RWPE1 (cell line): ENCODE measurements around the gene GPR108.
"Not testable (repeated sequence)": the region's sequence is repeated elsewhere in the genome, so short reads cannot be mapped to it uniquely, and the experiment has no call there.

Experiments
- CTCF ChIA-PET: fragments of 350-600 bp; sonication (Branson Sonifier 250); formaldehyde crosslinking; extraction: SDS; loops from one replicate; lab custom pipeline; 2021; lab: Yijun Ruan, JAX
- POLR2A ChIA-PET: fragments of 400-600 bp; formaldehyde crosslinking; extraction: SDS; loops from one replicate; lab custom pipeline; 2020; ENCODE audit warnings: antibody characterized with exemption; ENCODE audit not compliant: low non-redundant PET; lab: Yijun Ruan, JAX
- DNase-seq: peaks from one replicate; pipeline ENCODE4 v3.0.0; 2012; ENCODE audit warnings: low spot score
- H3K27ac ChIP-seq: fragments of 450-650 bp; 2 replicates; pipeline ENCODE4 v1.5.1; 2017
- TF ChIP-seq, protein P1 (sequence below): fragments of 450-650 bp; conservative IDR thresholded peaks from 2 replicates; pipeline ENCODE4 v1.5.1; 2017; ENCODE audit warnings: low read depth, mild to moderate bottlenecking

The GPR108 gene

DNA sequence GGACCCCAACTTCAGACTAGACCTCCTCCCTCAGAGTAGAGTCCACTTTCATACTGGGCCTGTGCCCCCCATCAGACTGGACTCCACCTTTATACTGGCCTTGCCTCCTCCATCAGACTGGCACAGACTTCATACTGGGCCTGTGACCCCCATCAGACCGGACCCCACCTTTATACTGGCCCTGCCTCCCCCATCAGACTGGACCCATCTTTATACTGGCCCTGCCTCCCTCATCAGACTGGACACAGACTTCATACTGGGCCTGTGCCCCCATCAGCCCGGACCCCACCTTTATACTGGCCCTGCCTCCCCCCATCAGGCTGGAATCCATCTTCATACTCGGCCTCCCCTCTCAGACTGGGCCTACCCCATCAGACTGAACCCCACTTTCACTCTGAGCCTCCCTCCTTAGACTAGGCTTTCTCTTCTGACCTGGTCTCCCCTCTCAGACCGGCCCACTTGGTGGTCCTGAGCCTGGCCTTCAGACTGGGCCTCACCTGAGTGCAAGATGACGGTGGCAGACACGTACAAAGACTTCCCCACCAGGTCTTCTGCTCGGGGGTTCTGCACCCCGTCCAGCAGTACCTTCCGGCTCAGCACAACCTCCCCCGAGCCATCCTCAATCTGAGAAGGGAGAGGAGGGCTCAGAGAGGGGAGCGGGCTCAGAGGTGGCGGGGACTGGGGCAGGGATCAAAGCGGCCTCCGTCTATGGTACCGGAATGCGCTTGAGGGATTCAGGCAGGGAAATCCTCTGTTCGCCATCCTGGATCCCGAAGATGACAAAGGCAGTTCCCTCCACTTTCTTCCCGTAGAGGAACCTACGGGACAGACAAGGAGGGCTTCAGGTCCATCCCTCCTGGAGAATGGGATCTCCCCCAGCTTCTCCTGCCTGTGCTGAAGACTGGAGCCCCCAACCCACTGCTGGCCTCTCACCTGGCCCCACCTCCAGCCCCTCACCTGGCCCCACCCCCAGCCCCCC is 24.4 kb downstream of the GPR108 start:
- TF ChIP-seq, protein P1, sequence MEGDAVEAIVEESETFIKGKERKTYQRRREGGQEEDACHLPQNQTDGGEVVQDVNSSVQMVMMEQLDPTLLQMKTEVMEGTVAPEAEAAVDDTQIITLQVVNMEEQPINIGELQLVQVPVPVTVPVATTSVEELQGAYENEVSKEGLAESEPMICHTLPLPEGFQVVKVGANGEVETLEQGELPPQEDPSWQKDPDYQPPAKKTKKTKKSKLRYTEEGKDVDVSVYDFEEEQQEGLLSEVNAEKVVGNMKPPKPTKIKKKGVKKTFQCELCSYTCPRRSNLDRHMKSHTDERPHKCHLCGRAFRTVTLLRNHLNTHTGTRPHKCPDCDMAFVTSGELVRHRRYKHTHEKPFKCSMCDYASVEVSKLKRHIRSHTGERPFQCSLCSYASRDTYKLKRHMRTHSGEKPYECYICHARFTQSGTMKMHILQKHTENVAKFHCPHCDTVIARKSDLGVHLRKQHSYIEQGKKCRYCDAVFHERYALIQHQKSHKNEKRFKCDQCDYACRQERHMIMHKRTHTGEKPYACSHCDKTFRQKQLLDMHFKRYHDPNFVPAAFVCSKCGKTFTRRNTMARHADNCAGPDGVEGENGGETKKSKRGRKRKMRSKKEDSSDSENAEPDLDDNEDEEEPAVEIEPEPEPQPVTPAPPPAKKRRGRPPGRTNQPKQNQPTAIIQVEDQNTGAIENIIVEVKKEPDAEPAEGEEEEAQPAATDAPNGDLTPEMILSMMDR = no peak
- ChIA-PET POLR2A (no interaction called here), CTCF (no interaction called here)
- no peak for DNase-seq
- no peak overlapping the region for H3K27ac ChIP-seq

DNA sequence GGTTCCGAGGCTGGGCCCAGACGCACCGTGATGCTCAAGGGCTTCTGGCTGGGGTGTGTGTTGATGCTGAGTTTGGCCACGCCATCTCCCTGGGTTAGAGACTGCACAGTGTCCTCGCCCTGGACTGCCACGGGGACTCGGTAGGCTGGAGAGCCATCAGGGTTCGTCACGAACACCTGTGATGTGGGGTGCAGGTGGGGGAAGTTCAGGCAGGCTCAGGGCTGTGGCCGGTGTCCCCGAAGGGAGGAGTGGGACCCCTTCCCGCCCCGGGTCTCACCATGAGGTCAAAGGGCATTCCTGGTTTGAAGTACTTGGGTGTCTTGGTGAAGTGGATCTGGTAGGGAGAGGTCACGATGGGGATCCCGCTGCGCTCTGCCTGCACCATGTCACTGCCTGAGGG is 25.1 kb downstream of the GPR108 start:
- TF ChIP-seq, protein P1 = no peak
- ChIA-PET POLR2A (no interaction called here), CTCF (no interaction called here)
- H3K27ac ChIP-seq = no peak overlapping the region
- no peak for DNase-seq

DNA sequence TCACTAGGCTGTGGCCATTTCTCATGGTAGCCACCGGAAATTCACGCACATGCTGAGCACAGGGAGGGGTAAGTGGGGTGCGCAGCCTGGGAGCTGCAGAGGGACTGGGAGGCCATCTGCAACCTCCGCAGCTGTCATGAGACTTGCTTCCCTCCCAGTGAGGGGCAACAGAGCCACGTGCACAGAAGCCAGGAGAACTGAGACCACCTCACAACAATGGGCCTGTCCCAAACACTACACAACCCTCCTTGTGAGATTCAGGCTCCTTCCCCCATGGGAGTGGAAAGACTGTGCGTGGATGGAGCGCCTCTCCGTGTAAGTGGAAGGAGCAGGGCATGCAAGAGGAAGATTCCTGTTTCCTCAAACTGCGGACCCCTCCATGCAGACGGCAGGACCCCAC is 25.8 kb downstream of the GPR108 start:
- ChIA-PET CTCF (no interaction called here), POLR2A (no interaction called here)
- no peak overlapping the region for H3K27ac ChIP-seq
- DNase-seq = no peak
- TF ChIP-seq, protein P1 = no peak

DNA sequence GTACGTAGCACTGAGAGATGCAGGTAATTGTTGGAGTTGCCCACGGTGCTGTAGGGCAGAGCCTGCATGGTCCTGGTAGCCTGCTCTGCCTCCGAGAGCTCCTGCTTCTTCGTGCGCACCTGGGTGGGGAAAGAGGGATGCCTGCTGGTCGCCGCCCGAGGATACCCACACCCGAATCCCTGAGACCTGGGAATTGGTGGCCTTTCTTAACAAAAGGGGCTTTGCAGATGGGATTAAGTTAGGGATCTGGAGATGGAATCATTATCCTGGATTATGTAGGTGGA is 26.4 kb downstream of the GPR108 start:
- no peak overlapping the region for H3K27ac ChIP-seq
- no peak for DNase-seq
- ChIA-PET POLR2A (no interaction called here), CTCF (interaction anchor here (0.7 kb wide), 1 partner anchor 120 kb away, joined by 3 read pairs; no protein-coding TSS in a partner anchor)
- TF ChIP-seq, protein P1 = no peak

DNA sequence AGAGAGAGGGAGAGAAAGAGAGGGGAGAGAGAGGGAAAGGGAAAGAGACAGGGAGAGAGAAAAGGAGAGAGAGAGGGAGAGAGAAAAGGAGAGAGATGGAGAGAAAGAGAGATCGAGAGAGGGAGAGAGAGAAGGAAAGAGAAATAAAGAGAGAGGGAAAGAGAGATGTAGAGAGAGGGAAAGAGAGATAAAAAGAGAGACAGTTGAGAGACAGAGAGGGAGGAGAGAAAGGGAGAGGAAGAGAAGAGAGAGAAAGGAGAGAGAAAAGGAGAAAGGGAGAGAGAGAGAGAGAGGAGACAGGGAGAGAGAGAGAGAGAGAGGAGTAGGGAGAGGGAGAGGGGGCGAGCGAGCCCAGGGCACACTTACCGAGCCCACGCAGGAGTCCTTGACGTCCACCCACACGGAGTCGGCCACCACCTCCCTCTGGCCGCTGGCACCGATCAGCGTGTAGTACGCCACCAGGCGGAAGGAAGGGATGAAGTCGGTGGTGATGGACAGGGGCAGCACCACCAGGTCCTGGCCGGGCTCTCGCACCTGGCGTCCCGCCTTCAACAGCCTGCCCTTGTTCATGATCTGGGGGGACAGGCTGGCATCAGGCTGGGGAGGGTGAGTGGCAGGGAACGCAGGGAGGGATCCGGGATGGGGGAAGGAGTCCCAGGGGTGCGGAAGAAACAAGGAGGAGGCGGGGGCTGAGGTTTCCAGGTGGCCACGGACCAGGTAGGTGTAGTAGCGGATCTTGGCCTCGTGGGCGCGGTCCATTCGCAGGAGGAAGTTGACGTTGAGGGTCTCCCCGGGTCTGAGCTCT is 26.9 kb downstream of the GPR108 start:
- H3K27ac ChIP-seq = no peak overlapping the region
- ChIA-PET POLR2A (no interaction called here), CTCF (interaction anchor here (0.7 kb wide), 1 partner anchor 121 kb away, joined by 3 read pairs; no protein-coding TSS in a partner anchor)
- no peak for DNase-seq
- TF ChIP-seq, protein P1 = no peak

DNA sequence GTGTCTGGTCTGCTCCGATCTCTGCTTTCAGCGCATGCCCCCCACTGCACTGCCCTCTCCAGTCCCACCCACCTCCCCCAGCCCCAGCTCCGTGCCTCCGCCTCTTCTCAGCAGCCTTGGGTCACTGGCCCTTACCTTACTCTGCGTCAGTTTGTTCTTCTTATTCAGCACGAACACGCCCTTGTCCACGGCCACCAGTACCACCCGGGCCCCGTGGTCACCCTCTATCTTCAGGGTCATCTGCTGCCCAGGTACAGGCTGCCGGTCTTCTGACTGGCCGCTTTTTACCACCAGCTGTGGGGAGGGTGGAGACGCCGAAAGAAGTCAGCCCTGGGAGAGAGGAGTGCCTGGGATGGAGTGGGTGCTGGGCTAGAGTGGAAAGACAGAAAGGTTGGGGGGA is 27.8 kb downstream of the GPR108 start:
- ChIA-PET POLR2A (no interaction called here), CTCF (no interaction called here)
- TF ChIP-seq, protein P1 = no peak
- no peak for DNase-seq
- H3K27ac ChIP-seq = no peak overlapping the region

DNA sequence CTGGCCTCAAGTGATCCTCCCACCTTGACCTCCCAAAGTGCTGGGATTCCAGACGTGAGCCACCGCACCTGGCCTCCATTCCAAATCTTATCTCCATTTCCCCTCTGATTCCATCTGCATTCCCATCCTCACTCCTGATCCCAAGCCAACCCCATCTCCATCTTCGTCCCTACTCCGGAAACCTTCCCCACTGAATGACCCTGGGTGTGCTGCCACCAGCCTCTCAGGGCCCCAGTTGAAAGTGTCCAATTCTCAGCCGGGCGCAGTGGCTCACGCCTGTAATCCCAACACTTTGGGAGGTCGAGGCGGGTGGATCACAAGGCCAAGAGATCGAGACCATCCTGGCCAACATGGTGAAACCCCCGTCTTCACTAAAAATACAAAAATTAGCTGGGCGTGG is 28.5 kb downstream of the GPR108 start:
- H3K27ac ChIP-seq, POLR2A ChIA-PET, DNase-seq: not testable (repeated sequence)
- CTCF ChIA-PET = interaction anchor here (0.6 kb wide), 1 partner anchor 70 kb away, joined by 3 read pairs; no protein-coding TSS in a partner anchor
